ENCODE measurements around the gene PPP6R3. TPM values are rescaled to one million over a fixed set of nuclear protein-coding genes. Genes with fewer than 3 reads are reported as not detected.

The PPP6R3 gene
- polyA plus RNA-seq, 1 donor from 2014 or later = 41.1 TPM

DNA sequence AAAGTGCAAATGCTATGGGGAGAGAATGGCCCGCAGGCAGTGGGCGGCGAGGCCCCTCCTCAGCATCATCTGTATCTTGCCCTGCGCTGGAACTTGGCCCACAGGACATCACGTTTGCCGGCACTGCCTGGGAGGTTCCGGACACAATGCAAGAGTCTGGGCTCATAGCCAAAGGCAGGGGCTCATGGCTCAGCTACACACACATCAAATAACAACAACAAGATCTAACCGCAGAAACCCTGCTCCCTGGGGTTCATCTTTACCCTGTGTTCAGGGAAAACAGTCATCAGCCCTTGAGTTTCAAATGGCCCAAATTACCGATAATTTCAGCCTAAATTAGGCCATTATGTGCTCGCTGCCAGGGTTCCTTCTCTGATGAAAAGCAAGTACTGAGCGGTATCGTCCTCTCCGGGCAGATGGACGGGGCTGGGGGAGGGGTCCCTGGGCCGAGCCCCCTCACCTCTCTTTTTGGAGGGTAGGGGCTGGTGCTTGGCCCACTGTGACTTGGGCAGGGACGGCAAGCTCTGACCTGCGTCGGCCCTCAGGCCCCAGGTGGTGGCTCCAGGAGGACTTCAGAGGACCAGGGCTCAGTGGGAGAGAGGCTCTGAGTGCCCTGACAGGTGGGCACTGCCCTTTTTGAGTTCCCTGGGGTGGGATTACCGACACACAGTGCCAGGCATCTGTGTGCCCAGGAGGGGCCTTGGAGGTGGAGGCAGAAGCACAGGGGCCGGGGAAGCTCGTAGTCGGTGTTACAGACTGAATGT lies 198.8 kb downstream of the PPP6R3 start:
- no peak overlapping the region for H3K4me3 Mint-ChIP-seq
- H3K36me3 Mint-ChIP-seq = no peaks in the 10 kb centered on the region
- peaks cover 0 to 7% (median 0%) of the 10 kb centered on the region in 3 donors for H3K9me3 Mint-ChIP-seq
- no peaks in the 10 kb centered on the region for H3K4me1 Mint-ChIP-seq
- peaks cover 10% of the 10 kb centered on the region for H3K27me3 Mint-ChIP-seq
- no peak overlapping the region for H3K27ac Mint-ChIP-seq

DNA sequence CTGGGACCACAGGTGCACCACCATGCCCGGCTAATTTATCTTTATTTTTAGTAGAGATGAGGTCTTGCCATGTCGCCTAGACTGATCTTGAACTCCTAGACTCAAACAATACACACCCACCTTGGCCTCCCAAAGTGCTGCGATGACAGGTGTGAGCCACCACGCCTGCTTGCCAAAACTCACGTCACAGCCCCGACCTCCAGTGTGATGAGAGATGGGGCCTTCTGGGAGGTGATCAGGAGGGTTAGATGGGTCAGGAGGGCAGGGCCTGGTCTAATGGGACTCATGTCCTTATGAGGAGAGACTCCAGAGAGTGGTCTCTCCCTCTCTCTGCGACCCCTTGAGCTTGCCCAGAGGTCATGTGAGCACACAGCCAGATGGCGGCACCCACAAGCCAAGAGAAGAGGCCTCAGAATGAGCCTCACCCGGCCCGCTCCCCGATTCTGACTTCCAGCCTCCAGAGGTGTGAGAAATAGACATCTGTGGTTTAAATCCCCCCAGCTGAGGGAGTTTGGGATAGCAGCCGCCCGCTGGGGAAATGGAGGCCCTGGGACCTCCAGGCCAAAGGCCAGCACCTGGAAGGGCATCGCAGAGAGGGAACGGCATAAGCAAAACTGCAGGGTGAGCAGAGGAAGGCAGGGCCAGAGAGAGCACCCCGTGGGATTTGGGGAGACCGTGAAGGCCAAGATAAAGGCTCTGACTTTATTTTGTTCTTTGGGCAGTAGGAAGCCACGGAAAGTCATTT lies 199.7 kb downstream of the PPP6R3 start:
- H3K27ac Mint-ChIP-seq = no peak overlapping the region
- H3K36me3 Mint-ChIP-seq = no peaks in the 10 kb centered on the region
- H3K4me3 Mint-ChIP-seq = no peak overlapping the region
- H3K27me3 Mint-ChIP-seq = peaks cover 12% of the 10 kb centered on the region
- H3K4me1 Mint-ChIP-seq = no peaks in the 10 kb centered on the region
- peaks cover 0 to 7% (median 0%) of the 10 kb centered on the region in 3 donors for H3K9me3 Mint-ChIP-seq

DNA sequence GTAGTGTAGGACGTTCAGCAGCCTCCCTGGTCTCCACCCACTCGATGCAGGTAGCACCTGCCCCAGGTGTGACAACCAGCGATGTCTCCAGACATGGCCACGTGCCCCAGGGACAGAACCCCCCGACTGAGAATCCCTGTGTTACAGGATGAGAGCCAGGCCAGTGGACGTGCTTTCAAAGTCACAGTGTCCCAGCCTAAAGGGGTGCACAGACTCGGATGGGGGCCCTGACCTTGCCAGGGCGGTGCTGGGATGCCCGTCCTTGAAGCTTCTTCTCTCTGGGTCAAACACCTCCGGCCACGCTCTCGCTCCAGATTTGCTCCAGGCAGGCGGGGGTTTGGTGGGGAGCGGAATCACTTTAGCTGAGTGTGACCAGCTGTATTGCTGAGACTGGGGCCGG lies 200.5 kb downstream of the PPP6R3 start:
- H3K9me3 Mint-ChIP-seq = peaks cover 0 to 7% (median 0%) of the 10 kb centered on the region in 3 donors
- no peaks in the 10 kb centered on the region for H3K36me3 Mint-ChIP-seq
- H3K27me3 Mint-ChIP-seq = peaks cover 10% of the 10 kb centered on the region
- no peak overlapping the region for H3K27ac Mint-ChIP-seq
- no peaks in the 10 kb centered on the region for H3K4me1 Mint-ChIP-seq
- H3K4me3 Mint-ChIP-seq = no peak overlapping the region

DNA sequence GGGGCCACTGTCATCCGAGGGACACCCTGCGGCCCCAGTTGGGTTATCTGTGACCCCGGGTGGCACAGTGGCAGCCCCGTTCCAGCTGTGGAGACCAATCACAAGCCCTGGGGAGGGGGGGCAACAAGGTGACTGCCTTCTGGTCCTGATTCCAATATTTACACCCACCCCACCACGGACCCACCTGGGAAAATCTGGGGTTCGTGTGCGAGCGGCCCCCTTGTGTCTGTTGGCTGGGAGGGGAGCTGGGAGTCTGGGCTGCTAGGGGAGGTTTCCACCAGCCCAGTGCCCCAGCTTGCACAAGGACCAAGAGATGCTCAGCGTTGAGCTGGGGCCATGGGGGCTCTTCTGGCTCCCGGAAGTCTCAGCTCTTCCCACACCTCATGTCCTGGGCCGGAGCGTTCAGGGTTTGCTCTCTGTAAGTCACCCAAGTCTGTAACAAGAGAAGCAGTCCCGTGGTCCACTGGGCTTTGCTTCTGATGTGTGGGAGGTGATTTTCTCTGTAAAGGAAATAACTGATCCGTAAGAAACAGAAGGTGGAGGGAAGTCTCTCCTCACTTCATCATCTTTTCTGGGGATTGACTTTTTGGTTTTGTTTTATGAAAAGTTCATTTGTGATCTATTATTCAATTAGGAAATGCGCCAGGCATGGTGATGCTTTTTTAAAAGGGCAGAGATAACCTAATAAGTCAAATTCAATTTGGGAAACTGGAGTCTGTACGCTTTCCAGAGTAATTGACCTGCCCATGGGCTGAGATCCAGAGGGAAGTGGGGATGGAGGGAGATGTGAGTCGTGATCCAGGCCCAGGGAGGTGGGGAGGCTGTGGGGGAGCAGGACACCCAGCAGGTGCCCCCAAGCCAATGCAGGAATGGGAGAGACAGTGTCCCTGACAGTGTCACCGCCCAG lies 201.4 kb downstream of the PPP6R3 start:
- Mint-ChIP-seq H3K9me3 (peaks cover 0 to 4% (median 0%) of the 10 kb centered on the region in 3 donors), H3K4me3 (no peak overlapping the region), H3K4me1 (peaks cover 0 to 1% (median 0%) of the 10 kb centered on the region in 3 donors), H3K36me3 (no peaks in the 10 kb centered on the region), H3K27me3 (peaks cover 10% of the 10 kb centered on the region), H3K27ac (no peak overlapping the region)

DNA sequence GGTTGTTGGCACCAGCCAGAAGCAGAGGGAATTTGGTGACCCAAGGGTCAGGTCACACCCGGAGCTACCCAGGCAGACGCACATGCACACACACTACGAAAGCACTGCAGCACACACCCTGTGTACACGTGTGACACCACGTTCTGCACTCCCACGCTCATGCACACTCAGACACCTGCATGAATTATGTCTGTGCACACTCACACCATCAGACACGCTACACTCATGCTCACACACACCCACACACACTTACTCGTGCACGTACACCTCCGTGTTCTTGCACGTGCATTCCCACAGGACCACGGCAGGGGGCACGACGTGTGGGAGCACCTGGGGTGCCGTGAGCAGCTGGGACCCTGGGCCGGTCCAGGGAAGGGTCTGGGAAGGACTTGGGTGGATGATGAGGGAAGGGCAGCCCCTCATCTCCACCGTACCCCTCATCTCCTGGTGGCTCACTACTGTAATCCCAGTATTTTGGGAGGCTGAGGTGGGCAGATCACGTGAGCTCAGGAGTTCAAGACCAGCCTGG lies 203.0 kb downstream of the PPP6R3 start:
- Mint-ChIP-seq H3K27ac (no peak overlapping the region), H3K9me3 (peaks cover 0 to 4% (median 0%) of the 10 kb centered on the region in 3 donors), H3K4me1 (peaks cover 0 to 3% (median 0%) of the 10 kb centered on the region in 3 donors), H3K27me3 (peaks cover 6% of the 10 kb centered on the region), H3K36me3 (no peaks in the 10 kb centered on the region), H3K4me3 (no peak overlapping the region)

DNA sequence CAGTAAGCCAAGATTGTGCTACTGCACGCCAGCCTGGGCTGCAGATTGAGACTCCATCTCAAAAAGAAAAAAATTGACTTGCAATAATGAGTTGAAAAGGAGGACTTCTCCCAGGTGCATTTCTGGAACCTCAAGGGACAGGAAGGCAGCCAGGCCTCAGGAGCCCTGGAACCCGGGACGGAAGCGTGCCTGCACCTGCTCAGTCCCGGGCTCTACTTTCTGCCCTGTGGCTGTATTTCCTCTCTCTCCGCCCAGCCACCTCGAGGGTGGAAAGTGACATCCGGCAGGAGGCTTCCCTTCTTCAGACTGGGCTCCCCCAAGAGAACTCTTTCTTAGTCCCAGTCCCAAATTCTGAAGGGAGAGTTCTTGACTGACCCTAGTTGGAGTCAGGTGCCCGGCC lies 203.6 kb downstream of the PPP6R3 start:
- Mint-ChIP-seq H3K27me3 (peaks cover 6% of the 10 kb centered on the region), H3K9me3 (peaks cover 0 to 4% (median 0%) of the 10 kb centered on the region in 3 donors), H3K4me1 (peaks cover 0 to 3% (median 0%) of the 10 kb centered on the region in 3 donors), H3K27ac (no peak overlapping the region), H3K4me3 (no peak overlapping the region), H3K36me3 (no peaks in the 10 kb centered on the region)

DNA sequence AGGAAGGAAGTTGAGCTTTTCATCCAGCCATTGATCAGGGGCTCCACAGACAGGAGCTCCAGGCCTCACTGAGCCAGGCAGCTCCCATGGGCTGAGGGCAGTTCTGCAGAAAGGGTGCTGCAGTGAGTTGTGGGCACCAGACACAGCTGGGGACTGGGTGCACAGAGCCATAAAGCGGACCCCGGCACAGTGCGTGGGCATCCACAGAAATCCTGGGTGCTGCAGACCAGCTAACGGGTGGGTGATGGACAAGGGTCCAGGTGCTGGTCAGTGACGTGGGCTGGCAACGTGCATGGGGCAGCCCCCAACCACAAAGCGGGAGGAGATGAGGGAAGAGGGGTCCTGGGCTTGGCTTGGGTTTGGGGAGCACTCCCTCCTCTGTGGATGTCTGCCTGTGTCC lies 204.4 kb downstream of the PPP6R3 start:
- Mint-ChIP-seq H3K27me3 (peaks cover 6% of the 10 kb centered on the region), H3K27ac (no peak overlapping the region), H3K36me3 (no peaks in the 10 kb centered on the region), H3K9me3 (peaks cover 0 to 4% (median 0%) of the 10 kb centered on the region in 3 donors), H3K4me1 (peaks cover 0 to 3% (median 0%) of the 10 kb centered on the region in 3 donors), H3K4me3 (no peak overlapping the region)

Other genes starting within 250 kb of the PPP6R3 start
- gene KMT5B, start 247.5 kb upstream of the PPP6R3 start, polyA plus RNA-seq = 40.2 TPM
- 40.5 TPM for gene C11orf24, start 188.8 kb upstream of the PPP6R3 start, polyA plus RNA-seq
- 1.0 TPM for gene LRP5, start 148.2 kb upstream of the PPP6R3 start, polyA plus RNA-seq
- not detected for gene GAL, start 223.8 kb downstream of the PPP6R3 start, polyA plus RNA-seq

All from IgD-negative memory B cell (primary cell).